ENCODE measurements around the gene CAMK1. TPM values are rescaled to one million over a fixed set of nuclear protein-coding genes. Genes with fewer than 3 reads are reported as not detected.

CAMK1 gene
- total and polyA plus RNA-seq, 11 donors = 9.7 to 26.3 (median 14.7) TPM

DNA sequence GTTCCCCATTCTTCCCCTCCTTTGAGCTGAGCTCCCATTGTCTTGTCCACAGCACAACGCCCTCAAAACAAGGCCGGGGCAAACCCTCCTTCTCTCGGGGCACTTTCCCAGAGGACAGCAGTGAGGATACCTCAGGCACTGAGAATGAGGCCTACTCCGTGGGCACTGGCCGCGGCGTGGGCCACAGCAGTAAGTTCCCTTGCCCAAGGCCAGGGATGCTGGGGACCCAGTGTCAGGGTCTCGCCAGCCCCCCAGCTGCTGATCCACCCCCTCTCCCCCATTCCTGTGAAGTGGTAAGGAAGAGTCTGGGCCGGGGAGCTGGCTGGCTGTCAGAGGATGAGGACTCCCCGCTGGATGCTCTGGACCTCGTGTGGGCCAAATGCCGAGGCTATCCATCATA lies 24.2 kb downstream of the CAMK1 start:
- no peaks in the 10 kb centered on the region for H3K27me3 ChIP-seq
- no peaks in the 10 kb centered on the region for H3K9me3 ChIP-seq
- DNase-seq (no peak), ATAC-seq (no peak)
- H3K36me3 ChIP-seq = peaks cover 0 to 83% (median 77%) of the 10 kb centered on the region in 9 donors
- no peak overlapping the region for H3K4me3 ChIP-seq
- TF ChIP-seq POLR2A (IDR thresholded peaks at IDR 0.05) = no peak
- TF ChIP-seq, protein P1, sequence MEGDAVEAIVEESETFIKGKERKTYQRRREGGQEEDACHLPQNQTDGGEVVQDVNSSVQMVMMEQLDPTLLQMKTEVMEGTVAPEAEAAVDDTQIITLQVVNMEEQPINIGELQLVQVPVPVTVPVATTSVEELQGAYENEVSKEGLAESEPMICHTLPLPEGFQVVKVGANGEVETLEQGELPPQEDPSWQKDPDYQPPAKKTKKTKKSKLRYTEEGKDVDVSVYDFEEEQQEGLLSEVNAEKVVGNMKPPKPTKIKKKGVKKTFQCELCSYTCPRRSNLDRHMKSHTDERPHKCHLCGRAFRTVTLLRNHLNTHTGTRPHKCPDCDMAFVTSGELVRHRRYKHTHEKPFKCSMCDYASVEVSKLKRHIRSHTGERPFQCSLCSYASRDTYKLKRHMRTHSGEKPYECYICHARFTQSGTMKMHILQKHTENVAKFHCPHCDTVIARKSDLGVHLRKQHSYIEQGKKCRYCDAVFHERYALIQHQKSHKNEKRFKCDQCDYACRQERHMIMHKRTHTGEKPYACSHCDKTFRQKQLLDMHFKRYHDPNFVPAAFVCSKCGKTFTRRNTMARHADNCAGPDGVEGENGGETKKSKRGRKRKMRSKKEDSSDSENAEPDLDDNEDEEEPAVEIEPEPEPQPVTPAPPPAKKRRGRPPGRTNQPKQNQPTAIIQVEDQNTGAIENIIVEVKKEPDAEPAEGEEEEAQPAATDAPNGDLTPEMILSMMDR (IDR thresholded peaks at IDR 0.05) = no peak
- intact Hi-C loops (cut with DNase I) = loop anchor here in 2 of 10 donors (5.0 to 10.0 kb wide), 2 partner anchors 88 to 241 kb away; no protein-coding TSS in a partner anchor
- peaks cover 0 to 13% (median 9%) of the 10 kb centered on the region in 12 donors for H3K4me1 ChIP-seq
- 91 to 94% (median 93%) methylated on average over 7 to 12 of the region's 12 CpGs for WGBS, 4 donors
- H3K27ac ChIP-seq = no peak overlapping the region

DNA sequence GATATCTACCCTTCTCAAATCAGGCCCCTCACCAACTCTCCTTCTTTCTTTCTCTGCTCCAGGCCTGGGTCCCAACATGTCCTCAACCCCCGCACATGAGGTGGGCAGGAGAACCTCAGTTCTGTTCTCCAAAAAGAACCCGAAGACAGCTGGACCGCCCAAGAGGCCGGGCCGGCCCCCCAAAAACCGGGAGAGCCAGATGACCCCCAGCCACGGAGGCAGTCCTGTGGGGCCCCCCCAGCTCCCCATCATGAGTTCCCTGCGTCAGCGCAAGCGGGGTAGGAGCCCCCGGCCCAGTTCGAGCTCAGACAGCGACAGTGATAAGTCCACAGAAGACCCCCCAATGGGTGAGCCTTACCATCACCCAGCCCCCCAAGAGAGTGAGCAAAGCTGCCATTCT lies 25.6 kb downstream of the CAMK1 start:
- Histone ChIP-seq H3K4me1 (peaks cover 0 to 7% (median 3%) of the 10 kb centered on the region in 12 donors), H3K4me3 (no peak overlapping the region), H3K27me3 (no peaks in the 10 kb centered on the region), H3K9me3 (no peaks in the 10 kb centered on the region), H3K36me3 (peaks cover 3 to 96% (median 91%) of the 10 kb centered on the region in 9 donors), H3K27ac (no peak overlapping the region)
- intact Hi-C loops (cut with DNase I) = loop anchor here in 1 of 10 donors (10.0 kb wide), 1 partner anchor 239 kb away; no protein-coding TSS in a partner anchor
- 96 to 98% (median 97%) methylated on average over 13 of the region's 13 CpGs for WGBS, 4 donors
- DNase-seq = no peak
- ATAC-seq = no peak
- TF ChIP-seq, protein P1 (IDR thresholded peaks at IDR 0.05) = no peak
- no peak for TF ChIP-seq POLR2A (IDR thresholded peaks at IDR 0.05)

- Histone ChIP-seq H3K36me3 (peaks cover 3 to 100% (median 97%) of the 10 kb centered on the region in 9 donors), H3K4me1 (peaks cover 0 to under 1% (median 0%) of the 10 kb centered on the region in 12 donors), H3K27ac (no peak overlapping the region), H3K4me3 (no peak overlapping the region), H3K9me3 (no peaks in the 10 kb centered on the region), H3K27me3 (no peaks in the 10 kb centered on the region)
- intact Hi-C loops (cut with DNase I) = loop anchor here in 1 of 10 donors (10.0 kb wide), 1 partner anchor 239 kb away; no protein-coding TSS in a partner anchor
- TF ChIP-seq POLR2A (IDR thresholded peaks at IDR 0.05) = no peak
- TF ChIP-seq, protein P1 (IDR thresholded peaks at IDR 0.05) = no peak
- 94 to 97% (median 96%) methylated on average over 18 of the region's 18 CpGs for WGBS, 4 donors
- DNase-seq (no peak), ATAC-seq (no peak)
Measured at GRCh38 chr3:9743548-9743947, 26.2 kb downstream of the CAMK1 start.

GRCh38 chr3:9742560-9742959 lies 27.2 kb downstream of the CAMK1 start:
- no peak overlapping the region for H3K27ac ChIP-seq
- no peaks in the 10 kb centered on the region for H3K9me3 ChIP-seq
- no peak overlapping the region for H3K4me3 ChIP-seq
- WGBS, 4 donors = 97 to 100% (median 100%) methylated on average over 1 of the region's 1 CpG
- TF ChIP-seq, protein P1 (IDR thresholded peaks at IDR 0.05) = no peak
- no peak for TF ChIP-seq POLR2A (IDR thresholded peaks at IDR 0.05)
- DNase-seq = no peak
- intact Hi-C loops (cut with DNase I) = loop anchor here in 1 of 10 donors (10.0 kb wide), 1 partner anchor 238 kb away; no protein-coding TSS in a partner anchor
- ATAC-seq = no peak
- no peaks in the 10 kb centered on the region for H3K27me3 ChIP-seq
- H3K4me1 ChIP-seq = peaks cover 0 to 3% (median 0%) of the 10 kb centered on the region in 12 donors
- H3K36me3 ChIP-seq = peaks cover 3 to 100% (median 100%) of the 10 kb centered on the region in 9 donors

Data from heart left ventricle (tissue), 16 donors.